CD4-positive, alpha-beta T cell treated with Interleukin-15 for 4 hours (primary cell): ENCODE data around the gene SLC7A5.
"Not testable (repeated sequence)": the region's sequence is repeated elsewhere in the genome, so short reads cannot be mapped to it uniquely, and the experiment has no call there.

ENCODE experiments used
- DNase-seq: peaks from one replicate; pipeline ENCODE4 v3.0.0-alpha.2; 2020; ENCODE audit warnings: low spot score

Gene SLC7A5

GRCh38 chr16:87860553-87861299 lies 8.6 kb downstream of the SLC7A5 start:
- DNase-seq = no peak

- DNase-seq = not testable (repeated sequence)
Measured at GRCh38 chr16:87858151-87858993, 10.9 kb downstream of the SLC7A5 start.

GRCh38 chr16:87856791-87857228 lies 12.5 kb downstream of the SLC7A5 start:
- no peak for DNase-seq

- peak; percentile 56 for DNase-seq
Measured at GRCh38 chr16:87855852-87856715, 13.2 kb downstream of the SLC7A5 start.

GRCh38 chr16:87854907-87855683 lies 14.2 kb downstream of the SLC7A5 start:
- no peak for DNase-seq

- DNase-seq = no peak
Measured at GRCh38 chr16:87854053-87854906, 15.0 kb downstream of the SLC7A5 start.

GRCh38 chr16:87853411-87854052 lies 15.8 kb downstream of the SLC7A5 start:
- peak; percentile 82 for DNase-seq

- DNase-seq = no peak
Measured at GRCh38 chr16:87851601-87852000, 17.7 kb downstream of the SLC7A5 start.

GRCh38 chr16:87851141-87851587 lies 18.1 kb downstream of the SLC7A5 start:
- DNase-seq = no peak

- DNase-seq = peak; percentile 73
Measured at GRCh38 chr16:87850009-87851006, 19.0 kb downstream of the SLC7A5 start.

- no peak for DNase-seq
Measured at GRCh38 chr16:87849419-87850008, 19.8 kb downstream of the SLC7A5 start.

GRCh38 chr16:87848676-87849345 lies 20.5 kb downstream of the SLC7A5 start:
- DNase-seq = no peak

GRCh38 chr16:87847785-87848675 lies 21.3 kb downstream of the SLC7A5 start:
- no peak for DNase-seq

- DNase-seq = no peak
Measured at GRCh38 chr16:87847467-87847784, 21.9 kb downstream of the SLC7A5 start.

GRCh38 chr16:87846705-87847466 lies 22.4 kb downstream of the SLC7A5 start:
- no peak for DNase-seq
